ENCODE measurements around the gene GPAM.

DNA sequence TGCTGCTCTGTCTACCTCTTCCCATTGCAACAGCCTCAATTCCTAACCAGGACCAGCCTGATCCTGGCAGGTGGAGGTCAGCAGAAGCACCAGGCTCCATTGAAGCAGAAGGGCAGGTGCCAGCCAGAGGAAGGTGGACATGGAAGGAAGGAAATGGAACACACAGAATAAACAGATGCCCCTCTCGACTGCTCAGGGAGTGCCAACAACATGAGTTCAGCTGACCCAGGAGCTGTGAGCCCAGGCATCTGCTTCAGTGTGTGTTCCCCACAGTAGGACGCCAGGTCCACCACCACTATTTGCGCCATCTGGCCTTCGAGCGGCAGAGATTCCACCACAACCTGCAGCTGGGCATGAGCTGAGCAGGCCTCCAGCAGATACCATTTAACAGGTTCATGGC lies 56.7 kb downstream of the GPAM start:
- TF ChIP-seq YY1 (IDR thresholded peaks at IDR 0.05; ENCODE audit: low read depth), result no peak
- TF ChIP-seq RFX5 (IDR thresholded peaks at IDR 0.05; ENCODE audit: low read length), result no peak
- no peak for TF ChIP-seq TAF1 (IDR thresholded peaks at IDR 0.05; ENCODE audit: borderline replicate concordance, low read depth, low read length)
- TF ChIP-seq, protein P1, sequence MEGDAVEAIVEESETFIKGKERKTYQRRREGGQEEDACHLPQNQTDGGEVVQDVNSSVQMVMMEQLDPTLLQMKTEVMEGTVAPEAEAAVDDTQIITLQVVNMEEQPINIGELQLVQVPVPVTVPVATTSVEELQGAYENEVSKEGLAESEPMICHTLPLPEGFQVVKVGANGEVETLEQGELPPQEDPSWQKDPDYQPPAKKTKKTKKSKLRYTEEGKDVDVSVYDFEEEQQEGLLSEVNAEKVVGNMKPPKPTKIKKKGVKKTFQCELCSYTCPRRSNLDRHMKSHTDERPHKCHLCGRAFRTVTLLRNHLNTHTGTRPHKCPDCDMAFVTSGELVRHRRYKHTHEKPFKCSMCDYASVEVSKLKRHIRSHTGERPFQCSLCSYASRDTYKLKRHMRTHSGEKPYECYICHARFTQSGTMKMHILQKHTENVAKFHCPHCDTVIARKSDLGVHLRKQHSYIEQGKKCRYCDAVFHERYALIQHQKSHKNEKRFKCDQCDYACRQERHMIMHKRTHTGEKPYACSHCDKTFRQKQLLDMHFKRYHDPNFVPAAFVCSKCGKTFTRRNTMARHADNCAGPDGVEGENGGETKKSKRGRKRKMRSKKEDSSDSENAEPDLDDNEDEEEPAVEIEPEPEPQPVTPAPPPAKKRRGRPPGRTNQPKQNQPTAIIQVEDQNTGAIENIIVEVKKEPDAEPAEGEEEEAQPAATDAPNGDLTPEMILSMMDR (IDR thresholded peaks at IDR 0.05), result no peak
- TF ChIP-seq POLR2AphosphoS5 (IDR thresholded peaks at IDR 0.05; ENCODE audit: low read depth, low read length), result no peak
- TF ChIP-seq FOXJ3 (CRISPR knock-in tag; IDR thresholded peaks at IDR 0.05), result no peak
- TF ChIP-seq, protein P2, sequence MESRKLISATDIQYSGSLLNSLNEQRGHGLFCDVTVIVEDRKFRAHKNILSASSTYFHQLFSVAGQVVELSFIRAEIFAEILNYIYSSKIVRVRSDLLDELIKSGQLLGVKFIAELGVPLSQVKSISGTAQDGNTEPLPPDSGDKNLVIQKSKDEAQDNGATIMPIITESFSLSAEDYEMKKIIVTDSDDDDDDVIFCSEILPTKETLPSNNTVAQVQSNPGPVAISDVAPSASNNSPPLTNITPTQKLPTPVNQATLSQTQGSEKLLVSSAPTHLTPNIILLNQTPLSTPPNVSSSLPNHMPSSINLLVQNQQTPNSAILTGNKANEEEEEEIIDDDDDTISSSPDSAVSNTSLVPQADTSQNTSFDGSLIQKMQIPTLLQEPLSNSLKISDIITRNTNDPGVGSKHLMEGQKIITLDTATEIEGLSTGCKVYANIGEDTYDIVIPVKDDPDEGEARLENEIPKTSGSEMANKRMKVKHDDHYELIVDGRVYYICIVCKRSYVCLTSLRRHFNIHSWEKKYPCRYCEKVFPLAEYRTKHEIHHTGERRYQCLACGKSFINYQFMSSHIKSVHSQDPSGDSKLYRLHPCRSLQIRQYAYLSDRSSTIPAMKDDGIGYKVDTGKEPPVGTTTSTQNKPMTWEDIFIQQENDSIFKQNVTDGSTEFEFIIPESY (IDR thresholded peaks at IDR 0.05; ENCODE audit: borderline replicate concordance, low read depth), result no peak
- TF ChIP-seq TCF12 (IDR thresholded peaks at IDR 0.05), result no peak

All from SK-N-SH (cell line).